Activated CD8-positive, alpha-beta T cell treated with anti-CD3 and anti-CD28 coated beads for 36 hours (primary cell): Measurements from ENCODE around the gene MYO9A. TPM values are rescaled to one million over a fixed set of nuclear protein-coding genes. Genes with fewer than 3 reads are reported as not detected.

Experiments
- ATAC-seq: fragments of 200-7000 bp; cut with Tn5 transposase; one replicate; pipeline ENCODE4 v1.10.0; 2021; ENCODE audit warnings: mild to moderate bottlenecking, moderate library complexity
- CTCF ChIA-PET: fragments of 350-600 bp; sonication (Branson Sonifier 250); formaldehyde crosslinking; loops from one replicate; lab custom pipeline; 2021; ENCODE audit warnings: antibody characterized with exemption; lab: Charles Lee
- POLR2A ChIA-PET: fragments of 350-600 bp; sonication (Branson Sonifier 250); formaldehyde crosslinking; loops from one replicate; lab custom pipeline; 2021; ENCODE audit warnings: antibody characterized with exemption; lab: Charles Lee
- DNase-seq: peaks from one replicate; pipeline ENCODE4 v3.0.0-alpha.2; 2020
- H3K27ac Mint-ChIP-seq: one replicate; pipeline ENCODE4 v1.8.0; 2021; ENCODE audit warnings: mild to moderate bottlenecking, mixed read lengths
- H3K27me3 Mint-ChIP-seq: one replicate; pipeline ENCODE4 v1.8.0; 2021; ENCODE audit warnings: mixed read lengths
- H3K36me3 Mint-ChIP-seq: one replicate; pipeline ENCODE4 v1.8.0; 2021; ENCODE audit warnings: low read depth, mixed read lengths
- H3K4me1 Mint-ChIP-seq: one replicate; pipeline ENCODE4 v1.8.0; 2021; ENCODE audit warnings: low read depth, mixed read lengths
- H3K4me3 Mint-ChIP-seq: one replicate; pipeline ENCODE4 v1.8.0; 2021; ENCODE audit warnings: mild to moderate bottlenecking, moderate library complexity, mixed read lengths
- H3K9me3 Mint-ChIP-seq: one replicate; pipeline ENCODE4 v1.8.0; 2021; ENCODE audit warnings: mixed read lengths
- CTCF ChIP-seq: fragments of 200-600 bp; IDR thresholded peaks from one replicate; pipeline ENCODE4 v1.8.0; 2022; ENCODE audit warnings: antibody characterized with exemption, mild to moderate bottlenecking
- intact Hi-C: fragments of 100-400 bp; cut with micrococcal nuclease; formaldehyde crosslinking; loops from one replicate; pipeline ENCODE4 v1.10.0; 2022
- total RNA-seq, 2 experiments: library from RNA; stranded (reverse); gene quantifications; one replicate each; pipeline ENCODE4 v1.2.3, GENCODE V29; 2021

MYO9A gene
- total RNA-seq, 2 experiments from 2014 or later: 16.8 to 18.7 TPM

GRCh38 chr15:71889947-71890346 is 228.0 kb downstream of the MYO9A start:
- no peak for ATAC-seq
- peaks cover 14% of the 10 kb centered on the region for H3K36me3 Mint-ChIP-seq

GRCh38 chr15:71889385-71889784 is 228.6 kb downstream of the MYO9A start:
- no peak for TF ChIP-seq CTCF
- Mint-ChIP-seq H3K4me3 (no peak overlapping the region), H3K27me3 (no peaks in the 10 kb centered on the region), H3K36me3 (peaks cover 14% of the 10 kb centered on the region), H3K4me1 (no peaks in the 10 kb centered on the region), H3K27ac (no peak overlapping the region), H3K9me3 (no peaks in the 10 kb centered on the region)
- ATAC-seq (no peak), DNase-seq (no peak)
- POLR2A ChIA-PET: no interaction called here
- CTCF ChIA-PET: no interaction called here
- intact Hi-C loops: no loop called here

More at GRCh38 chr15:71889947-71890346, 228.0 kb downstream of the MYO9A start:
- TF ChIP-seq CTCF: no peak
- H3K9me3 Mint-ChIP-seq: no peaks in the 10 kb centered on the region
- H3K27me3 Mint-ChIP-seq: no peaks in the 10 kb centered on the region
- no peaks in the 10 kb centered on the region for H3K4me1 Mint-ChIP-seq
- CTCF ChIA-PET: no interaction called here
- no peak for DNase-seq
- H3K27ac Mint-ChIP-seq: no peak overlapping the region
- H3K4me3 Mint-ChIP-seq: no peak overlapping the region
- POLR2A ChIA-PET: no interaction called here
- intact Hi-C loops: no loop called here

- intact Hi-C loops: no loop called here
- H3K27me3 Mint-ChIP-seq: no peaks in the 10 kb centered on the region
- no peak for TF ChIP-seq CTCF
- no peak overlapping the region for H3K27ac Mint-ChIP-seq
- no peak overlapping the region for H3K4me3 Mint-ChIP-seq
- H3K36me3 Mint-ChIP-seq: peaks cover 16% of the 10 kb centered on the region
- H3K9me3 Mint-ChIP-seq: no peaks in the 10 kb centered on the region
- DNase-seq (no peak), ATAC-seq (no peak)
- H3K4me1 Mint-ChIP-seq: no peaks in the 10 kb centered on the region
- POLR2A ChIA-PET: no interaction called here
- CTCF ChIA-PET: no interaction called here
These were observed 229.2 kb downstream of the MYO9A start for GRCh38 chr15:71888797-71889196.

GRCh38 chr15:71885390-71885789 is 232.6 kb downstream of the MYO9A start:
- CTCF ChIA-PET: interaction anchor here (0.6 kb wide), 1 partner anchor 865 kb away, joined by 3 read pairs; no protein-coding TSS in a partner anchor
- Mint-ChIP-seq H3K9me3 (no peaks in the 10 kb centered on the region), H3K4me3 (no peak overlapping the region), H3K27me3 (no peaks in the 10 kb centered on the region), H3K27ac (no peak overlapping the region), H3K4me1 (no peaks in the 10 kb centered on the region), H3K36me3 (peaks cover 11% of the 10 kb centered on the region)
- no peak for DNase-seq
- no peak for TF ChIP-seq CTCF
- POLR2A ChIA-PET: interaction anchor here (1.0 kb wide), 1 partner anchor 28 kb away, joined by 3 read pairs; no protein-coding TSS in a partner anchor
- ATAC-seq: no peak
- intact Hi-C loops: no loop called here

- H3K9me3 Mint-ChIP-seq: no peaks in the 10 kb centered on the region
- H3K4me1 Mint-ChIP-seq: no peaks in the 10 kb centered on the region
- intact Hi-C loops: no loop called here
- ATAC-seq (no peak), DNase-seq (no peak)
- no peaks in the 10 kb centered on the region for H3K27me3 Mint-ChIP-seq
- no peak for TF ChIP-seq CTCF
- ChIA-PET CTCF (interaction anchor here (1.2 kb wide), 1 partner anchor 273 kb away, joined by 3 read pairs; no protein-coding TSS in a partner anchor), POLR2A (no interaction called here)
- H3K36me3 Mint-ChIP-seq: peaks cover 15% of the 10 kb centered on the region
- H3K27ac Mint-ChIP-seq: no peak overlapping the region
- H3K4me3 Mint-ChIP-seq: no peak overlapping the region
These were observed 234.5 kb downstream of the MYO9A start for GRCh38 chr15:71883447-71883846.
